ENCODE data around the gene DPP3.

DPP3 gene

DNA sequence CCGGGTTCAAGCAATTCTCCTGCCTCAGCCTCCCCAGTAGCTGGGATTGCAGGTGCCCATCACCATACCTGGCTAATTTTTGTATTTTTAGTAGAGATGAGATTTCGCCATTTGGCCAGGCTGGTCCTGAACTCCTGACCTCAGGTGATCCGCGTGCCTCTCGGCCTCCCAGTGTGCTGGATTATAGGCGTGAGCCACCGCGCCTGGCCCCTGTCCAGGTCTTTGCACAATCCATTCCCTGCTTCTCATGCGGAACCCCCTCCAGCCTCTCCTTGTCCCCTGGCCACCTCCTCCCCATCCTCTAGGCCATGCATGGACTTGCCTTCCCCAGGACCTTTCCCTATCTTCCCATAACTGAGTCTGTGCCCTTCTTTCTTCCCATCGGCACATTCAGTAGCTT, 8.7 kb downstream of the DPP3 start:
- DNase-seq, result peak; percentile 66

DNA sequence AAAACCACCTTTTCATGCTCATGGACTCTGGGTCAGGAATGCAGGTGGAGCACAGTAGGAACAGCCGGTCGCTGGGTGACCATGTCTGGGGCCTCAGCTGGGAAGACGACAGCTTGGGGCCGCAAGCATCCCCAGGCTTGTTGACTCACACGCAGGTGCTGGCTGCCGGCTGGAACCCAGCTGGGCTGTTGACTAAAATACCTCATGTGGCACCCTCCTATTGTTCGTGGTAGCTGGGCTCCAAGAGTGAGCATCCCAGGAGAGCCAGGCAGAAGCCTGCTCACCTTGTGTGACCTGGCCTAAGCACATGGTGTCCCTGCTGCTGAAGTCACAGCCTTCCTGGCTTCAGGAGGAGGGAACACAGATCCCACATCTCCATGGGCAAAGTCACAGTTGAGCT, 9.4 kb downstream of the DPP3 start:
- DNase-seq, result peak; percentile 99

GRCh38 chr11:66491315-66491935, 11.2 kb downstream of the DPP3 start:
- DNase-seq, result no peak

DNA sequence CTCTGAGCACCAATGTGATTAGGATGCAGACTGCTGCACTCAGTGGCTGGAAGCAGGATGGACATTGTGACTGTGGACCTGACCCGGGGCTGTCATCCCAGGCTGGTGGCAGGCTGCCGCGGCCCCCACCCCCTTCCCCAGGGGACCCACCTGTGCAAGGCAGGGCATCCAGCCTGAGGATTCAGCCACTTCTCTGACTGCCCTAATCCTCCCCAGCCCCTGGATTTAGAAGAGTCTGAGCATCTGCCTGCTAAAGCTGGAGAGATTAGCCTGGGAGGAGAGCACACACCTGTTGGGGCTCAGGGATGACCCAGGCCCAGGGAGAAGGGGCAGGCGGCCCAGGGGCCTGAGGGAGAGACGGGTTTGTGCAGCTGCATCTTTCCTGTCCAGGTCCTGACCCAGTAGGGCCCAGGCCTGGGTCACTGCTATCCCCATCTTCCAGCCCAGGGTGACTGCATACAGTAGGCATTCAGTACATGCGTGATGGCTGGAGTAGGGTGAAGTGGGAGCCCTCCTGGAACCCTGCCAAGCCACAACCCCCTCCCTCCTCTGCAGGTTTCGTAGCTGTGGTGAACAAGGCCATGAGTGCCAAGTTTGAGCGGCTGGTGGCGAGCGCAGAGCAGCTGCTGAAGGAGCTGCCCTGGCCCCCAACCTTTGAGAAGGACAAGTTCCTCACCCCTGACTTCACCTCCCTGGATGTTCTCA, 12.1 kb downstream of the DPP3 start:
- DNase-seq, result no peak

GRCh38 chr11:66493130-66493529, 12.9 kb downstream of the DPP3 start:
- no peak for DNase-seq

DNA sequence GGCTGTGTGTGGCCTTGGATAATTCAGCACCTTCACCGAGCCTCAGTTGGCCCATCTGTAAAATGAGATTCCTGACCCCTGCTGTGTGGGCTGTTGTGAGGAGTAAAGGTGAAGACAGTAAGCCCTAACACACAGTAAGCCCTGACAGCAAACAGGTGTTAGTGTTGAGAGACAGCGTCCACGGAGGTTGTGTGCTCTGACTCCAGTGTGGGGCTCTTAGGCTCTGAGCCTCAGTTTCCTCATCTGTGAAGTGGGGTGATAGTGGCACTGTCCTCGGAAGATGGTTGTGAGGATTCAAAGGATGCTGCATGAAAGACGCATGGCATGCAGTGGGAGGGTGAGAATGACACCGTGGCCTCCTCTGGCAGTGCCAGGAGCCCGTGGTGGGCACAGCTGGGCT, 14.2 kb downstream of the DPP3 start:
- no peak for DNase-seq

DNA sequence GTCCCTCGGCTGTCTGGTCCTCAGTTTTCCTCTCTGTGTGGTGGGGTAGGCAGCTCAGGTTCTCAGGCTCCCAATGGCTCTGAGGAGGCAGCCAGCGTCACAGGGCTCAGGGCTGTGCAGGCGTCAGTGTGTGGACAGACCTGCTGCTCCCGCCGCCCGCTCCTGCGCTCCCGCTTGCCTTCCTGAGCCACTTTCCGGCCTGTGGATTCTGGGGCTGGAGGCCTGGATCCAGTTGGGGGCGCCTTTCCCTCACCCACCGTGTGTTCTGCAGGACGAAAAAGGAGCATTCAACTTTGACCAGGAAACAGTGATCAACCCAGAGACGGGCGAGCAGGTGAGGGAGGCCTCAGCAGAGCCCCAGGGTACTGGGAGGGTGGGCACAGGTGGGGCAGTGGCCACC, 14.7 kb downstream of the DPP3 start:
- no peak for DNase-seq

- DNase-seq, result no peak
Observed at GRCh38 chr11:66495401-66495854, 15.2 kb downstream of the DPP3 start.

GRCh38 chr11:66497206-66497605, 17.0 kb downstream of the DPP3 start:
- no peak for DNase-seq

DNA sequence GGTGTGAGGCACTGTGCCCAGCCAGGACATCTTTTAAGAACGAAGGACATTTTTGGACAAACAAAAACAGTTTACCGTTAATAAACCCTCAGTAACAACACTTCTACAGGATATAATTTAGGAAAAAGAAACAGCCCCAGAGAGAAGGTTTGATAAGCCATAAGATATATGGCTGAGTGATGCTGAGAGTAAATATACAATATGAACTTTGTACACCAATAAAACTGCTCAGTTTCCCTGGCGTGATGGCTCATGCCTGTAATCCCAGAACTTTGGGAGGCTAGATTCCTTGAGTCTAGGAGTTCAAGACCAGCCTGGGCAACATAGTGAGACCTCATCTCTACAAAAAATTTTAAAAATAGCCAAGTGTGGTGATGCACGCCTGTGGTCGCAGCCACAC, 18.3 kb downstream of the DPP3 start:
- no peak for DNase-seq

- no peak for DNase-seq
Observed at GRCh38 chr11:66505276-66505816, 25.1 kb downstream of the DPP3 start.

DNA sequence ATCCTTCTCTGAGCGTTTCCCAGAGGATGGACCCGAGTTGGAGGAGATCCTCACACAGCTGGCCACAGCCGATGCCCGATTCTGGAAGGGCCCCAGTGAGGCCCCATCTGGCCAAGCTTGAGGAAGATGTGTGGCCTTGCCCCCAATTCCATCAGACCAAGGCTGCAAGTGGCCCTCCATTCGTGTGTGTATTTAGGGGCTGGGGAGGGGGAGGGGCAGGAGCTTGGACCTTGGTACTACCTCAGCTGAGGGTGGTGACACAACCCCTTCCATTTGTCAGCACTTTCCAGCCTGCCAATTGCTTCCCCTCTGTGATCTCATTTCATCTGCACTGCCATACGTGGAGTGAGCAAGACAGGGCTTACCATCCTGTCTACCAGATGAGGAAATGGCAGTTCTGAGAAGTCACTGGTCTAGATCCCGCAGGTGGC, 28.9 kb downstream of the DPP3 start:
- no peak for DNase-seq

- DNase-seq, result peak; percentile 72
Observed at GRCh38 chr11:66510271-66510989, 30.2 kb downstream of the DPP3 start, which contains the start of gene BBS1. Gene BBS1 (plus strand): TSS chr11:66510635. CDS start chr11:66510660, 25 bp downstream.

DNA sequence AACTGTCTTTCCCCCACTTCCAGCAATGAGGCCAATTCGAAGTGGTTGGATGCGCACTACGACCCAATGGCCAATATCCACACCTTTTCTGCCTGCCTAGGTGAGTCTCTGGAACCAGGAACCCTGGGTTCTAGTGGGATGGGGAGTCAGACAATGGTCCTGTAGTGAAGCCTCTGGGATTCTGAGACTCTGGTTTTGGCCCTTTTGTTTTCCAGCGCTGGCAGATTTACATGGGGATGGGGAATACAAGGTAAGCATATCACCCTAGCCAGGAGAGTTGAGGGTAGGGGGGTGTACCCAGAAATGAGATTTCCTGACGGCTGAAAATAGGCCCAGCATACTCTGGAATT, 30.7 kb downstream of the DPP3 start:
- no peak for DNase-seq

DNA sequence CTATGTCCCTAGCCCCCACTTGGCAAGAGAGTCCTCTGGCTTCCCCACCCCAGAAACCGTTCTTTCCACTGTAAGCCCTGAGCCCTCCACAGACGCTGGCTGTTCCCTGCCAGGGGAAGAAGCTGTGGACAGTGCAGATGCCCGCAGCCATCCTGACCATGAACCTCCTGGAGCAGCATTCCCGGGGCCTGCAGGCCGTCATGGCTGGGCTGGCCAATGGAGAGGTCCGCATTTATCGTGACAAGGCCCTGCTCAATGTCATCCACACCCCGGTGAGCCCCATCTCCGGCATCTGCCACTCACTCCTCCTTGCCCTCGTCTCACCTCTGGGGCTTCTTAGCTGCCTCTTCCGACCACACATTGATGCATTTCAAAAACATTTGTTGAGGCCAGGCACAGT, 43.4 kb downstream of the DPP3 start:
- no peak for DNase-seq

GRCh38 chr11:66524304-66525040, 44.2 kb downstream of the DPP3 start:
- DNase-seq, result no peak

GRCh38 chr11:66529069-66529468, 48.8 kb downstream of the DPP3 start:
- no peak for DNase-seq

- no peak for DNase-seq
Observed at GRCh38 chr11:66529655-66530054, 49.4 kb downstream of the DPP3 start.

GRCh38 chr11:66530927-66531709, 50.9 kb downstream of the DPP3 start:
- DNase-seq, result no peak

- DNase-seq, result no peak
Observed at GRCh38 chr11:66531841-66532240, 51.6 kb downstream of the DPP3 start.

DNA sequence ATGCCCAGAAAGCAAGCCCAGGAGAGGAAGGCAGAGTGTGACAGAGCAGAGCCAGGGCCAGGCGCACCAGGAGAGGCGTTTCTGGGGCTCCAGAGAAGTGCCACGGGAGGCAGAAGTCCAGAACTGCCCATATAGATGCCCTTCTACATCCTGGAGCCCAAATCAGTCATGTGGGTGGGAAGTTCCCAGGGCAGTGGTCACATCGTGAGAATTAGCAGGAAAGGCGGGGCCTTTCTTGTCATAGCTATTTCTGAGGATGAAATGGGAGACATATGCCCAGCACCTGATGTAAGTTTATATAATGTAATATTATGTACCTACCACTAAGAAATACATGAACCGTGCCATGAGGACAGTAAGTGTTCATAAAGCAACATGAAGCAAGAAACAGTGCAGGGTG, 52.5 kb downstream of the DPP3 start:
- no peak for DNase-seq

DNA sequence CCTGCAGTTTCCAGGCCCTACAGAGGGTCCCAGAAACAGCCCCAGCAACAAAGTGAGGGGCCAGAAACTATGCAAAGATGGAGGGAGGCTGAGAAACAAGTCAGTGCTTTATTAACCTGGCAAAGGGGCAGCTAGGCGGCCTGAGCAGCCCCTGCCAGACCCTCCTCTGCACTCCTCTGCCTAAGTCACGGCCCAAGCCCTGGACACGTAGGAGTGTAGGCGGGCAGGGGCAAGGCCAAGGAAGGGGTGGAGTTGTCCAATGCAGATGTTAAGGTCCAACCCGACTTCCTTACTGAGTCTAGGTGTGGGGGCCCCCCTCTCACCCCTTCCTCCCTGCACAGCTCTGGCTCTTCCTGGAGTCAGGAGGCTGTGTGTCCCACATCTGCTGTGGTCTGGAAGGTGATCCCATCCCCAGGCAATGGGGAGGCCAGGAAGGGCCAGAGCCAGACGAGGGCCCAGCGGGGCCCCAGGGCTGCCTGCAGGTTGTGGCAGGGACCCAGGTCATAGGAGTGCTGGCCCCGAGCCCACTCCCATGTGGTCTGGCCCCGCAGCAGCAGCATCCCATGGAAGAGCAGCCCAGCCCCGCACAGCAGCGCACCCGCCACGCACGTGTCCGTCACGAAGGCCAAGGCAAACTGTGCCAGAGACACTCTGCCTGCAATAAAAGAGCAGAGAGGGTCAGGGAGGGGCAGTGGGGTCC, 59.1 kb downstream of the DPP3 start:
- no peak for DNase-seq
